K562 (cell line): ENCODE data around the gene NR5A2. TPM values are rescaled to one million over a fixed set of nuclear protein-coding genes. Genes with fewer than 3 reads are reported as not detected.

Experiments
- ATAC-seq: fragments of 200-7000 bp; cut with Tn5 transposase; 3 replicates; pipeline ENCODE4 v1.9.1; 2020; ENCODE audit warnings: moderate library complexity
- BruUV-seq: library from RNA; stranded (reverse); fragments of 400-500 nt; replicated peaks from 2 replicates; lab custom pipeline; 2021; lab: Mats Ljungman, UMichigan
- CTCF ChIA-PET: fragments of 300-600 bp; formaldehyde crosslinking; extraction: SDS; loops from one replicate; lab custom pipeline; 2021; ENCODE audit warnings: low intra/inter-chr PET ratio; lab: Yijun Ruan, JAX
- POLR2A ChIA-PET: fragments of 300-600, 350-650 bp; sonication (Branson Sonifier 250); formaldehyde crosslinking; extraction: SDS; loops from one replicate; lab custom pipeline; 2021; ENCODE audit warnings: antibody characterized with exemption, inconsistent platforms; lab: Yijun Ruan, JAX
- DNase-seq, 4 experiments: peaks; one replicate each; pipeline versions ENCODE4 v3.0.0 to v3.0.0-alpha.2; 2011 to 2018; ENCODE audit warnings: low spot score in 3 of 4, mixed read lengths in 3 of 4; ENCODE audit errors: extremely low read depth in 1 of 4
- FAIRE-seq: peaks from 2 replicates; lab custom pipeline; 2011; peaks lifted over from hg19 to GRCh38; lab: Jason Lieb, UNC
- H2AFZ ChIP-seq: 2 replicates; pipeline ENCODE4 v1.6.0; 2011; ENCODE audit warnings: low read depth, low read length, control low read depth, inconsistent platforms
- H3K27ac ChIP-seq: fragments of 200-600 bp; 3 replicates; pipeline ENCODE4 v1.8.0; 2011; ENCODE audit warnings: low read depth, mild to moderate bottlenecking, control low read depth, inconsistent platforms, low read length, moderate library complexity, mixed read lengths; ENCODE audit errors: extremely low read depth
- H3K27me3 ChIP-seq, 2 experiments: fragments of 300-600 bp in 1 of 2; 2 replicates in 1 of 2; 3 replicates in 1 of 2; pipeline versions ENCODE4 v1.6.0 to v1.8.0; 2011; ENCODE audit warnings: inconsistent platforms in 2 of 2, low read length in 2 of 2, mild to moderate bottlenecking in 1 of 2, mixed read lengths in 1 of 2, moderate library complexity in 1 of 2; ENCODE audit not compliant: control insufficient read depth in 2 of 2, insufficient read depth in 2 of 2
- H3K36me3 ChIP-seq: fragments of 300-600 bp; 3 replicates; pipeline ENCODE4 v1.8.0; 2011; ENCODE audit warnings: mild to moderate bottlenecking, low read length, inconsistent platforms; ENCODE audit not compliant: control insufficient read depth, insufficient read depth
- H3K4me1 ChIP-seq, 2 experiments: fragments of 200-600 bp in 1 of 2; replicated peaks in 1 of 2; 2 replicates in 1 of 2; 3 replicates in 1 of 2; pipeline versions ENCODE4 v1.5.1 to v1.8.0; 2011; ENCODE audit warnings: inconsistent platforms in 2 of 2, low read length in 2 of 2, mild to moderate bottlenecking in 1 of 2, mixed read lengths in 1 of 2, moderate library complexity in 1 of 2; ENCODE audit not compliant: control insufficient read depth in 2 of 2, insufficient read depth in 2 of 2
- H3K4me2 ChIP-seq: 2 replicates; pipeline ENCODE4 v1.6.1; 2011; ENCODE audit warnings: low read length, control low read depth, inconsistent platforms, mixed read lengths; ENCODE audit not compliant: insufficient read depth
- H3K4me3 ChIP-seq: fragments of 200-600 bp; sonication (generic), shearing (Covaris generic); 2 replicates; pipeline ENCODE4 v1.5.1; 2016; ENCODE audit warnings: control low read depth, inconsistent platforms
- H3K79me2 ChIP-seq: fragments of 200-600 bp; 3 replicates; pipeline ENCODE4 v1.8.0; 2011; ENCODE audit warnings: low read length, inconsistent platforms; ENCODE audit not compliant: control insufficient read depth, insufficient read depth
- H3K9ac ChIP-seq, 2 experiments: 2 replicates each; pipeline versions ENCODE4 v1.6.0 to v1.6.1; 2011; ENCODE audit warnings: low read depth in 2 of 2, low read length in 2 of 2, control low read depth in 1 of 2, inconsistent platforms in 1 of 2, mild to moderate bottlenecking in 1 of 2, mixed read lengths in 1 of 2; ENCODE audit not compliant: insufficient read depth in 1 of 2
- H3K9me1 ChIP-seq: one replicate; pipeline ENCODE4 v1.6.0; 2011; ENCODE audit warnings: inconsistent platforms, mild to moderate bottlenecking, low read length, moderate library complexity; ENCODE audit not compliant: control insufficient read depth, insufficient read depth
- H3K9me3 ChIP-seq: replicated peaks from 2 replicates; pipeline ENCODE4 v1.5.1; 2011; ENCODE audit warnings: low read depth, low read length, inconsistent platforms; ENCODE audit not compliant: control insufficient read depth, insufficient read depth
- H4K20me1 ChIP-seq: replicated peaks from 2 replicates; pipeline ENCODE4 v1.6.1; 2011; ENCODE audit warnings: low read length, inconsistent platforms, mixed read lengths; ENCODE audit not compliant: control insufficient read depth, insufficient read depth
- DIDO1 ChIP-seq: fragments of 450-650 bp; IDR thresholded peaks from 2 replicates; pipeline ENCODE4 v1.6.1; 2016; ENCODE audit warnings: low read depth, missing biosample characterization, missing genetic modification characterization
- GABPB2 ChIP-seq: fragments of 250-450 bp; sonication (Bioruptor Pico); conservative IDR thresholded peaks from 2 replicates; pipeline ENCODE4 v1.5.1; 2021; ENCODE audit warnings: mild to moderate bottlenecking
- KHSRP ChIP-seq: fragments of 450-650 bp; IDR thresholded peaks from 2 replicates; pipeline ENCODE4 v1.6.1; 2017
- MAFG ChIP-seq: fragments of 450-650 bp; conservative IDR thresholded peaks from 2 replicates; pipeline ENCODE4 v1.6.1; 2016; ENCODE audit warnings: missing genetic modification characterization, missing compliant biosample characterization
- MITF ChIP-seq: IDR thresholded peaks from 2 replicates; pipeline ENCODE4 v1.6.1; 2014; ENCODE audit warnings: antibody characterized with exemption
- NRF1 ChIP-seq, 2 experiments: fragments of 450-650 bp; IDR thresholded peaks in 1 of 2; conservative IDR thresholded peaks in 1 of 2; 2 replicates each; pipeline ENCODE4 v1.6.1; 2014; ENCODE audit warnings: mild to moderate bottlenecking in 2 of 2
- PCBP2 ChIP-seq: fragments of 200-400 bp; formaldehyde crosslinking; IDR thresholded peaks from 2 replicates; pipeline ENCODE4 v1.6.1; 2018; ENCODE audit warnings: low read length, low read depth, mild to moderate bottlenecking, moderate library complexity; ENCODE audit not compliant: poor library complexity, severe bottlenecking
- POLR2A ChIP-seq: fragments of 450-650 bp; conservative IDR thresholded peaks from 2 replicates; pipeline ENCODE4 v1.6.1; 2016
- SRSF9 ChIP-seq: fragments of 200-400 bp; formaldehyde crosslinking; IDR thresholded peaks from 2 replicates; pipeline ENCODE4 v1.6.1; 2017; ENCODE audit warnings: low read depth, low read length, borderline replicate concordance
- XRCC5 ChIP-seq: fragments of 200-400 bp; formaldehyde crosslinking; IDR thresholded peaks from 2 replicates; pipeline ENCODE4 v1.6.1; 2017; ENCODE audit warnings: low read depth, mild to moderate bottlenecking, low read length
- ZBTB40 ChIP-seq, 2 experiments: fragments of 450-650 bp in 1 of 2; sonication (generic) in 1 of 2; formaldehyde crosslinking in 1 of 2; IDR thresholded peaks; 2 replicates each; pipeline versions ENCODE4 v1.7.1 to v1.9.0; 2016 to 2022; ENCODE audit warnings: inconsistent platforms in 1 of 2, mild to moderate bottlenecking in 1 of 2, missing genetic modification reagents in 1 of 2
- ZEB2 ChIP-seq: fragments of 450-650 bp; IDR thresholded peaks from 2 replicates; pipeline ENCODE4 v1.6.1; 2016
- ZNF347 ChIP-seq: fragments of 450-650 bp; formaldehyde crosslinking; IDR thresholded peaks from 2 replicates; pipeline ENCODE4 v1.4.0; 2020; ENCODE audit warnings: low read depth, mild to moderate bottlenecking, moderate library complexity
- ZNF586 ChIP-seq: fragments of 450-650 bp; formaldehyde crosslinking; conservative IDR thresholded peaks from 2 replicates; pipeline ENCODE4 v1.4.0; 2020; ENCODE audit warnings: mild to moderate bottlenecking, moderate library complexity
- ZNF707 ChIP-seq: fragments of 250-450 bp; sonication (Bioruptor Pico); conservative IDR thresholded peaks from 2 replicates; pipeline ENCODE4 v1.8.0; 2022; ENCODE audit warnings: inconsistent platforms, mild to moderate bottlenecking, moderate library complexity
- WGBS: fragments of 100-300 bp; shearing (Covaris generic); methylation state at CpG from one replicate; pipeline ENCODE4 v1.1.6; 2016; ENCODE audit warnings: low coverage, mixed read lengths; ENCODE audit not compliant: insufficient coverage; ENCODE audit errors: missing lambda C conversion rate; 5-methylcytosine and 5-hydroxymethylcytosine counted together
- in situ Hi-C: fragments of 300-500 bp; cut with MboI; formaldehyde crosslinking; loops from 4 replicates; pipeline ENCODE4 v1.15.0; 2018; ENCODE audit warnings: inconsistent platforms, mixed read lengths
- intact Hi-C: fragments of 100-400 bp; cut with micrococcal nuclease; formaldehyde crosslinking; loops from 2 replicates; pipeline ENCODE4 v1.14.2; 2022
- polyA plus RNA-seq, 8 experiments: library from polyadenylated mRNA; depleted of rRNA in 4 of 8; stranded (reverse) in 5 of 8; unstranded in 3 of 8; fragments of >200 nt; fragmentation: Nextera tagmentation in 2 of 8; fragmentation: Illumina TruSeq in 1 of 8; extraction: Ambion mirVana in 2 of 8; extraction: Trizol in 1 of 8; gene quantifications; 2 replicates each; pipeline versions ENCODE4 v1.2.1 to v1.2.3, GENCODE V29; 2011 to 2014; ENCODE audit warnings: inconsistent platforms in 1 of 8, missing spikeins in 1 of 8
- total RNA-seq, 7 experiments: library from RNA; depleted of rRNA in 6 of 7; stranded (reverse); fragments of >200 nt in 6 of 7; fragmentation: Illumina TruSeq in 2 of 7; extraction: Trizol in 2 of 7; gene quantifications; 2 replicates each; pipeline versions ENCODE4 v1.2.1 to v1.2.3, GENCODE V29; 2011 to 2021; ENCODE audit warnings: low replicate concordance in 1 of 7

The NR5A2 gene
- total and polyA plus RNA-seq, 9 of the 15 experiments (the other 6 are each of a cell fraction or from before 2014, with no cell fraction given): 0.13 to 0.40 (median 0.29) TPM

GRCh38 chr1:200191993-200192392 lies 164.5 kb downstream of the NR5A2 start:
- intact Hi-C loops (no loop called here), in situ Hi-C loops (no loop called here)
- no peaks in the 10 kb centered on the region for H3K9me3 ChIP-seq
- no peaks in the 10 kb centered on the region for H3K4me1 ChIP-seq
- peaks cover 8 to 29% of the 10 kb centered on the region in 2 experiments; a peak in 4 of 5 replicates for H3K27me3 ChIP-seq
- ChIA-PET POLR2A (no interaction called here), CTCF (no interaction called here)
- H3K9ac ChIP-seq: no peak overlapping the region
- H3K36me3 ChIP-seq: no peaks in the 10 kb centered on the region
- no peak overlapping the region for H3K27ac ChIP-seq
- no peak overlapping the region for H3K4me3 ChIP-seq
- FAIRE-seq (no peak), ATAC-seq (no peak), DNase-seq (no peak)
- no peak overlapping the region for H2AFZ ChIP-seq
- no peaks in the 10 kb centered on the region for H3K79me2 ChIP-seq
- 1% methylated on average over 3 of the region's 3 CpGs for WGBS
- no peaks in the 10 kb centered on the region for H4K20me1 ChIP-seq
- no peak overlapping the region for H3K4me2 ChIP-seq
- BruUV-seq: no TSS peak
- no peaks in the 10 kb centered on the region for H3K9me1 ChIP-seq
- TF ChIP-seq MAFG (tag) (no peak), ZBTB40 (IDR thresholded peaks at IDR 0.05) (no peak), ZBTB40 (CRISPR knock-in tag; IDR thresholded peaks at IDR 0.05) (no peak), ZNF347 (CRISPR knock-in tag) (no peak), POLR2A (no peak), GABPB2 (CRISPR knock-in tag) (no peak), SRSF9 (no peak), NRF1 (conservative IDR thresholded peaks at IDR 0.05 in 1 of 2, IDR thresholded peaks at IDR 0.05 in 1 of 2) (no peak), DIDO1 (no peak), KHSRP (no peak), MITF (no peak), PCBP2 (no peak), XRCC5 (no peak), ZEB2 (no peak), ZNF707 (CRISPR knock-in tag) (no peak), ZNF586 (CRISPR knock-in tag) (no peak)
